Measurements from ENCODE around the gene GPRC5D. TPM values are rescaled to one million over a fixed set of nuclear protein-coding genes. Genes with fewer than 3 reads are reported as not detected.

Gene GPRC5D
- total RNA-seq, 4 donors from 2014 or later = 2.2 to 97.6 (median 13.4) TPM; not detected in 1

- Histone ChIP-seq H3K27me3 (peaks cover 4% of the 10 kb centered on the region), H3K36me3 (no peaks in the 10 kb centered on the region), H3K4me3 (no peak overlapping the region), H3K9me3 (no peaks in the 10 kb centered on the region), H3K27ac (no peak overlapping the region), H3K4me1 (peaks cover 33% of the 10 kb centered on the region)
- TF ChIP-seq POLR2A (IDR thresholded peaks at IDR 0.05) = no peak
- TF ChIP-seq CTCF (IDR thresholded peaks at IDR 0.05) = no peak
- no peak for TF ChIP-seq POLR2AphosphoS5 (IDR thresholded peaks at IDR 0.05)
- no peak for TF ChIP-seq EP300 (IDR thresholded peaks at IDR 0.05)
- no peak for DNase-seq (ENCODE audit: low spot score in 2 of 2)
- WGBS = 95% methylated on average over 6 of the region's 6 CpGs
These were observed 54.7 kb downstream of the GPRC5D start for GRCh38 chr12:12897302-12897701.

DNA sequence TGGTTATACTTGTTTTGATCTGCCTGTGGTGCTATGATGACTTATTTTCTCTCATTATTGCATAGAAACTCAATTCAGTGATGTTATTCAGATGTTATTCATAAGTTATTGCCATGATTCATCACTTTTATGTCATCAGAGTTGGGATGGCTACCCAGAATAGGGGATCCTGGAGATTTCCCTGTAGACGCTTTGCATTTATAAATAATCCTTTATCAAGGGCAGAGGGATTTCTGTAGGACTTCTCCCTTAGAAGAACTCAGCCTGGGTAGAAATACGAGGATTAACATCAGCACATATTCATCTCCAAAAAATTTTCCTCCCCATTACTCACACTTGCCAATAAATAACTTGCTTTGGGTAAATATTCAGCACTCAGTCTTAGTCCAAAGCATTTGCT, 55.7 kb downstream of the GPRC5D start:
- TF ChIP-seq EP300 (IDR thresholded peaks at IDR 0.05) (no peak), CTCF (IDR thresholded peaks at IDR 0.05) (no peak), POLR2AphosphoS5 (IDR thresholded peaks at IDR 0.05) (no peak), POLR2A (IDR thresholded peaks at IDR 0.05) (no peak)
- H3K9me3 ChIP-seq = no peaks in the 10 kb centered on the region
- H3K27me3 ChIP-seq = peaks cover 4% of the 10 kb centered on the region
- H3K4me1 ChIP-seq = peaks cover 30% of the 10 kb centered on the region
- 58% methylated on average over 2 of the region's 2 CpGs for WGBS
- H3K36me3 ChIP-seq = no peaks in the 10 kb centered on the region
- no peak overlapping the region for H3K27ac ChIP-seq
- no peak overlapping the region for H3K4me3 ChIP-seq
- DNase-seq (ENCODE audit: low spot score in 2 of 2) = no peak

DNA sequence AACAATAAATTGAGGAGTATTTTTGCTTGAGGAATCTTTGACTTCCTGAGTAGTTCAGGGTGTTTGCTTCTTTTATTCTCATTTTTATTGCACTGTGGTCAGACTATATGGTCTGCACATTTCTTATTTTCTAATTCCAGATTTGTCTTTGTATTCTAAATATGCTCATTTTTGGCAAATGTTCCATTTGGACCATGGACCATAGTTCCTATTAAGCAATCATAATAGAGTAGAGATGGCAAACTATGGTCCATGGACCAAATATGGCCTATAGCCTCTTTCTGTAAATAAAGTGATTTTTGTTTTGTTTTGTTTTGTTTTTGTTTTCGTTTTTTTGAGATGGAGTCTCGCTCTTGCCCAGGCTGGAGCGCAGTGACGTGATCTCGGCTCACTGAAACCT, 58.5 kb downstream of the GPRC5D start:
- H3K27ac ChIP-seq = no peak overlapping the region
- TF ChIP-seq EP300 (IDR thresholded peaks at IDR 0.05) (no peak), POLR2AphosphoS5 (IDR thresholded peaks at IDR 0.05) (no peak), POLR2A (IDR thresholded peaks at IDR 0.05) (no peak), CTCF (IDR thresholded peaks at IDR 0.05) (no peak)
- peaks cover 4% of the 10 kb centered on the region for H3K27me3 ChIP-seq
- no peak for DNase-seq (ENCODE audit: low spot score in 2 of 2)
- WGBS = 90% methylated on average over 5 of the region's 5 CpGs
- H3K9me3 ChIP-seq = no peaks in the 10 kb centered on the region
- no peaks in the 10 kb centered on the region for H3K36me3 ChIP-seq
- H3K4me3 ChIP-seq = no peak overlapping the region
- H3K4me1 ChIP-seq = peaks cover 24% of the 10 kb centered on the region

GRCh38 chr12:12892681-12893141, 59.3 kb downstream of the GPRC5D start:
- Histone ChIP-seq H3K36me3 (no peaks in the 10 kb centered on the region), H3K27ac (no peak overlapping the region), H3K4me1 (peaks cover 24% of the 10 kb centered on the region), H3K9me3 (no peaks in the 10 kb centered on the region), H3K4me3 (peak overlapping the region; percentile 56), H3K27me3 (peaks cover 4% of the 10 kb centered on the region)
- WGBS = 60% methylated on average over 10 of the region's 10 CpGs
- TF ChIP-seq CTCF (IDR thresholded peaks at IDR 0.05) = no peak
- TF ChIP-seq EP300 (IDR thresholded peaks at IDR 0.05) = no peak
- no peak for DNase-seq (ENCODE audit: low spot score in 2 of 2)

DNA sequence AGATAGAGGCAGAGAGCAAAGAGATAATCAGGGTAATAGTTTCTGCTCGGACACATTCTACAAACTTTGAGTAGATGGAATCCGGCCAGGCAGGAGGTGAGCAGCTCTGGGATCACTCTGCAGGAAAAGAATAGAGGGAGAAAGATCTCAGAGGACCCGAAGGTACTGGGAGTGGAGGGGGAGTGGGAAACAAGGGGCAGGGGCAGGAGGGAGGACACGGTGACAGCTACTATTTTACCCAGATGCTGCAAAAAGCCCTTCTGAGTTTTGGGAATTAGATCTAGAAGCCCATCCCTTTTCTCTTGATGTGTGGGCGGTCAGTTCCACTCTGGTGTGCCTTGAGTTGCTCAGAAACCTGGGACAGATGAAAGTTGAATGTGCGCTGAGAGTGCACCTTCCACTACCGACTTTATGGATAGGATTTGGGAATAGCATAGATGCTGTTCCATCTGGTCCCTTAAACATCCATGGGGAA, 60.1 kb downstream of the GPRC5D start:
- DNase-seq (ENCODE audit: low spot score in 2 of 2) = no peak

More for the DNA sequence above, 60.1 kb downstream of the GPRC5D start:
- peaks cover 4% of the 10 kb centered on the region for H3K27me3 ChIP-seq
- no peaks in the 10 kb centered on the region for H3K9me3 ChIP-seq
- H3K27ac ChIP-seq = peak overlapping the region; percentile 78
- peak overlapping the region; percentile 56 for H3K4me3 ChIP-seq
- H3K36me3 ChIP-seq = no peaks in the 10 kb centered on the region
- TF ChIP-seq POLR2A (IDR thresholded peaks at IDR 0.05) (no peak), EP300 (IDR thresholded peaks at IDR 0.05) (no peak), CTCF (IDR thresholded peaks at IDR 0.05) (no peak), POLR2AphosphoS5 (IDR thresholded peaks at IDR 0.05) (no peak)
- WGBS = 43% methylated on average over 7 of the region's 7 CpGs
- H3K4me1 ChIP-seq = peaks cover 24% of the 10 kb centered on the region
